PC-3 (cell line): ENCODE measurements around the gene STUB1. TPM values are rescaled to one million over a fixed set of nuclear protein-coding genes. Genes with fewer than 3 reads are reported as not detected.

ENCODE experiments used
- ATAC-seq: fragments of 200-7000 bp; cut with Tn5 transposase; 2 replicates; pipeline ENCODE4 v1.9.1; 2020; ENCODE audit warnings: mild to moderate bottlenecking, moderate library complexity
- BruUV-seq: library from RNA; stranded (reverse); fragments of 400-500 nt; replicated peaks from 2 replicates; lab custom pipeline; 2021; lab: Mats Ljungman, UMichigan
- CTCF ChIA-PET: fragments of 300-600 bp; sonication (Branson Sonifier 250); formaldehyde crosslinking; loops from one replicate; lab custom pipeline; 2022; ENCODE audit warnings: antibody characterized with exemption; lab: Charles Lee
- POLR2A ChIA-PET: fragments of 300-600 bp; sonication (Branson Sonifier 250); formaldehyde crosslinking; loops from one replicate; lab custom pipeline; 2022; ENCODE audit warnings: antibody characterized with exemption; ENCODE audit not compliant: unreplicated experiment; lab: Charles Lee
- DNase-seq: peaks from one replicate; pipeline ENCODE4 v3.0.0-alpha.2; 2015
- H2AFZ ChIP-seq: fragments of 300-600 bp; sonication (generic); 2 replicates; pipeline ENCODE4 v1.6.0; 2016; ENCODE audit warnings: antibody characterized with exemption, low read length
- H3F3A ChIP-seq: fragments of 300-600 bp; sonication (generic); one replicate; pipeline ENCODE4 v1.6.0; 2017; ENCODE audit warnings: antibody characterized with exemption, low read length, control low read depth, mild to moderate bottlenecking; ENCODE audit not compliant: unreplicated experiment
- H3K27ac ChIP-seq: fragments of 300-600 bp; sonication (generic); 2 replicates; pipeline ENCODE4 v1.5.1; 2016; ENCODE audit warnings: mild to moderate bottlenecking, low read length
- H3K27me3 ChIP-seq: fragments of 300-600 bp; sonication (generic); 2 replicates; pipeline ENCODE4 v1.6.1; 2016; ENCODE audit warnings: low read length, mixed read lengths
- H3K36me3 ChIP-seq: fragments of 300-600 bp; sonication (generic); 2 replicates; pipeline ENCODE4 v1.6.1; 2016; ENCODE audit warnings: low read depth, mixed run types, low read length, mixed read lengths
- H3K4me1 ChIP-seq: fragments of 300-600 bp; sonication (generic); 2 replicates; pipeline ENCODE4 v1.5.1; 2016; ENCODE audit warnings: low read length; ENCODE audit not compliant: insufficient read depth
- H3K4me2 ChIP-seq: fragments of 300-600 bp; sonication (generic); 2 replicates; pipeline ENCODE4 v1.6.0; 2016; ENCODE audit warnings: low read length
- H3K4me3 ChIP-seq: fragments of 300-600 bp; sonication (generic); 2 replicates; pipeline ENCODE4 v1.5.1; 2016; ENCODE audit warnings: mild to moderate bottlenecking, low read length, mixed read lengths
- H3K79me2 ChIP-seq: fragments of 300-600 bp; sonication (generic); 2 replicates; pipeline ENCODE4 v1.6.1; 2017; ENCODE audit warnings: low read length, mixed read lengths
- H3K9ac ChIP-seq: fragments of 300-600 bp; sonication (generic); 2 replicates; pipeline ENCODE4 v1.6.0; 2016; ENCODE audit warnings: mild to moderate bottlenecking, low read length
- H3K9me2 ChIP-seq: fragments of 300-600 bp; sonication (generic); replicated peaks from 2 replicates; pipeline ENCODE4 v1.6.1; 2016; ENCODE audit warnings: mixed run types, low read length, mixed read lengths
- H3K9me3 ChIP-seq: fragments of 300-600 bp; sonication (generic); 2 replicates; pipeline ENCODE4 v1.6.1; 2016; ENCODE audit warnings: low read length, mixed read lengths
- H4K20me1 ChIP-seq: fragments of 300-600 bp; sonication (generic); 2 replicates; pipeline ENCODE4 v1.6.1; 2016; ENCODE audit warnings: low read length, mixed read lengths
- CTCF ChIP-seq: fragments of 300-600 bp; sonication (generic); conservative IDR thresholded peaks from 2 replicates; pipeline ENCODE4 v1.5.1; 2017; ENCODE audit warnings: antibody characterized with exemption, low read depth, mild to moderate bottlenecking, low read length
- EZH2 ChIP-seq: fragments of 300-600 bp; sonication (generic); IDR thresholded peaks from one replicate; pipeline ENCODE4 v1.6.1; 2017; ENCODE audit warnings: antibody characterized with exemption, mild to moderate bottlenecking, low read length; ENCODE audit not compliant: unreplicated experiment
- EZH2phosphoT487 ChIP-seq: fragments of 300-600 bp; sonication (generic); IDR thresholded peaks from 2 replicates; pipeline ENCODE4 v1.6.1; 2018; ENCODE audit warnings: mild to moderate bottlenecking, antibody characterized with exemption, low read length, borderline replicate concordance
- intact Hi-C: fragments of 100-400 bp; cut with micrococcal nuclease; formaldehyde crosslinking; loops from 2 replicates; pipeline ENCODE4 v1.9.0; 2023
- total RNA-seq: library from RNA; depleted of rRNA; stranded (reverse); fragments of >200 nt; gene quantifications from 2 replicates; pipeline ENCODE4 v1.2.3, GENCODE V29; 2014

The STUB1 gene
- total RNA-seq, 1 experiment from 2014 or later = 152 TPM

- H3K27ac ChIP-seq = no peak overlapping the region
- H3K4me1 ChIP-seq = peaks cover 16% of the 10 kb centered on the region
- H3K79me2 ChIP-seq = peaks cover 8% of the 10 kb centered on the region
- no peak overlapping the region for H2AFZ ChIP-seq
- intact Hi-C loops = loop anchor here (10.0 kb wide), 1 partner anchor 74 kb away; the partner anchor contains the start of genes CHTF18 and RPUSD1
- CTCF ChIA-PET = no interaction called here
- H3K9ac ChIP-seq = no peak overlapping the region
- no peak overlapping the region for H3K4me2 ChIP-seq
- no peak overlapping the region for H3K4me3 ChIP-seq
- peaks cover 26% of the 10 kb centered on the region for H3K27me3 ChIP-seq
- TF ChIP-seq EZH2 (no peak), EZH2phosphoT487 (no peak), CTCF (no peak)
- no peaks in the 10 kb centered on the region for H3F3A ChIP-seq
- DNase-seq (no peak), ATAC-seq (no peak)
- no peaks in the 10 kb centered on the region for H3K9me3 ChIP-seq
- H3K9me2 ChIP-seq = no peaks in the 10 kb centered on the region
- BruUV-seq = no TSS peak
- POLR2A ChIA-PET = no interaction called here
- no peaks in the 10 kb centered on the region for H3K36me3 ChIP-seq
- no peaks in the 10 kb centered on the region for H4K20me1 ChIP-seq
These were observed 30.9 kb downstream of the STUB1 start for GRCh38 chr16:711084-711483.

GRCh38 chr16:711548-712320 lies 31.5 kb downstream of the STUB1 start:
- Histone ChIP-seq H3K9me3 (no peaks in the 10 kb centered on the region), H3K4me3 (no peak overlapping the region), H3K27me3 (peaks cover 19% of the 10 kb centered on the region), H3K4me1 (peaks cover 22% of the 10 kb centered on the region), H3K4me2 (no peak overlapping the region), H3K27ac (no peak overlapping the region), H4K20me1 (peaks cover 4% of the 10 kb centered on the region; the same call in 1 of the 2 replicates), H3F3A (no peaks in the 10 kb centered on the region), H3K79me2 (peaks cover 15% of the 10 kb centered on the region), H3K36me3 (no peaks in the 10 kb centered on the region), H2AFZ (no peak overlapping the region), H3K9me2 (no peaks in the 10 kb centered on the region), H3K9ac (no peak overlapping the region)
- TF ChIP-seq EZH2phosphoT487 = no peak
- peak; percentile 71 for TF ChIP-seq CTCF
- peak; percentile 70 for DNase-seq
- BruUV-seq = no TSS peak
- intact Hi-C loops = loop anchor here (1.0 to 10.0 kb wide), 2 partner anchors 9 to 73 kb away; partner anchors contain the start of genes CHTF18 and RPUSD1
- ChIA-PET POLR2A (interaction anchor here (1.2 to 1.3 kb wide), 2 partner anchors 9 to 17 kb away, joined by 5 to 6 read pairs; partner anchors contain the start of gene ANTKMT), CTCF (interaction anchor here (1.0 to 1.3 kb wide), 5 partner anchors 14 to 84 kb away, joined by 3 to 6 read pairs (median 5); partner anchors contain the start of genes CCDC78, CHTF18, CIAO3 and RPUSD1)
- peak; percentile 36 for ATAC-seq
